PC-3 (cell line): Measurements from ENCODE around the gene NECTIN4. TPM values are rescaled to one million over a fixed set of nuclear protein-coding genes. Genes with fewer than 3 reads are reported as not detected.

Experiments
- ATAC-seq: fragments of 200-7000 bp; cut with Tn5 transposase; 2 replicates; pipeline ENCODE4 v1.9.1; 2020; ENCODE audit warnings: mild to moderate bottlenecking, moderate library complexity
- BruUV-seq: library from RNA; stranded (reverse); fragments of 400-500 nt; replicated peaks from 2 replicates; lab custom pipeline; 2021; lab: Mats Ljungman, UMichigan
- CTCF ChIA-PET: fragments of 300-600 bp; sonication (Branson Sonifier 250); formaldehyde crosslinking; loops from one replicate; lab custom pipeline; 2022; ENCODE audit warnings: antibody characterized with exemption; lab: Charles Lee
- POLR2A ChIA-PET: fragments of 300-600 bp; sonication (Branson Sonifier 250); formaldehyde crosslinking; loops from one replicate; lab custom pipeline; 2022; ENCODE audit warnings: antibody characterized with exemption; ENCODE audit not compliant: unreplicated experiment; lab: Charles Lee
- DNase-seq: peaks from one replicate; pipeline ENCODE4 v3.0.0-alpha.2; 2015
- H2AFZ ChIP-seq: fragments of 300-600 bp; sonication (generic); 2 replicates; pipeline ENCODE4 v1.6.0; 2016; ENCODE audit warnings: antibody characterized with exemption, low read length
- H3F3A ChIP-seq: fragments of 300-600 bp; sonication (generic); one replicate; pipeline ENCODE4 v1.6.0; 2017; ENCODE audit warnings: antibody characterized with exemption, low read length, control low read depth, mild to moderate bottlenecking; ENCODE audit not compliant: unreplicated experiment
- H3K27ac ChIP-seq: fragments of 300-600 bp; sonication (generic); 2 replicates; pipeline ENCODE4 v1.5.1; 2016; ENCODE audit warnings: mild to moderate bottlenecking, low read length
- H3K27me3 ChIP-seq: fragments of 300-600 bp; sonication (generic); 2 replicates; pipeline ENCODE4 v1.6.1; 2016; ENCODE audit warnings: low read length, mixed read lengths
- H3K36me3 ChIP-seq: fragments of 300-600 bp; sonication (generic); 2 replicates; pipeline ENCODE4 v1.6.1; 2016; ENCODE audit warnings: low read depth, mixed run types, low read length, mixed read lengths
- H3K4me1 ChIP-seq: fragments of 300-600 bp; sonication (generic); 2 replicates; pipeline ENCODE4 v1.5.1; 2016; ENCODE audit warnings: low read length; ENCODE audit not compliant: insufficient read depth
- H3K4me2 ChIP-seq: fragments of 300-600 bp; sonication (generic); 2 replicates; pipeline ENCODE4 v1.6.0; 2016; ENCODE audit warnings: low read length
- H3K4me3 ChIP-seq: fragments of 300-600 bp; sonication (generic); 2 replicates; pipeline ENCODE4 v1.5.1; 2016; ENCODE audit warnings: mild to moderate bottlenecking, low read length, mixed read lengths
- H3K79me2 ChIP-seq: fragments of 300-600 bp; sonication (generic); 2 replicates; pipeline ENCODE4 v1.6.1; 2017; ENCODE audit warnings: low read length, mixed read lengths
- H3K9ac ChIP-seq: fragments of 300-600 bp; sonication (generic); 2 replicates; pipeline ENCODE4 v1.6.0; 2016; ENCODE audit warnings: mild to moderate bottlenecking, low read length
- H3K9me2 ChIP-seq: fragments of 300-600 bp; sonication (generic); replicated peaks from 2 replicates; pipeline ENCODE4 v1.6.1; 2016; ENCODE audit warnings: mixed run types, low read length, mixed read lengths
- H3K9me3 ChIP-seq: fragments of 300-600 bp; sonication (generic); 2 replicates; pipeline ENCODE4 v1.6.1; 2016; ENCODE audit warnings: low read length, mixed read lengths
- H4K20me1 ChIP-seq: fragments of 300-600 bp; sonication (generic); 2 replicates; pipeline ENCODE4 v1.6.1; 2016; ENCODE audit warnings: low read length, mixed read lengths
- EZH2 ChIP-seq: fragments of 300-600 bp; sonication (generic); IDR thresholded peaks from one replicate; pipeline ENCODE4 v1.6.1; 2017; ENCODE audit warnings: antibody characterized with exemption, mild to moderate bottlenecking, low read length; ENCODE audit not compliant: unreplicated experiment
- EZH2phosphoT487 ChIP-seq: fragments of 300-600 bp; sonication (generic); IDR thresholded peaks from 2 replicates; pipeline ENCODE4 v1.6.1; 2018; ENCODE audit warnings: mild to moderate bottlenecking, antibody characterized with exemption, low read length, borderline replicate concordance
- intact Hi-C: fragments of 100-400 bp; cut with micrococcal nuclease; formaldehyde crosslinking; loops from 2 replicates; pipeline ENCODE4 v1.9.0; 2023
- total RNA-seq: library from RNA; depleted of rRNA; stranded (reverse); fragments of >200 nt; gene quantifications from 2 replicates; pipeline ENCODE4 v1.2.3, GENCODE V29; 2014
- TF ChIP-seq, protein P1 (sequence below): fragments of 300-600 bp; sonication (generic); conservative IDR thresholded peaks from 2 replicates; pipeline ENCODE4 v1.5.1; 2017; ENCODE audit warnings: antibody characterized with exemption, low read depth, mild to moderate bottlenecking, low read length

Gene NECTIN4
- total RNA-seq, 1 experiment from 2014 or later = 6.8 TPM

DNA sequence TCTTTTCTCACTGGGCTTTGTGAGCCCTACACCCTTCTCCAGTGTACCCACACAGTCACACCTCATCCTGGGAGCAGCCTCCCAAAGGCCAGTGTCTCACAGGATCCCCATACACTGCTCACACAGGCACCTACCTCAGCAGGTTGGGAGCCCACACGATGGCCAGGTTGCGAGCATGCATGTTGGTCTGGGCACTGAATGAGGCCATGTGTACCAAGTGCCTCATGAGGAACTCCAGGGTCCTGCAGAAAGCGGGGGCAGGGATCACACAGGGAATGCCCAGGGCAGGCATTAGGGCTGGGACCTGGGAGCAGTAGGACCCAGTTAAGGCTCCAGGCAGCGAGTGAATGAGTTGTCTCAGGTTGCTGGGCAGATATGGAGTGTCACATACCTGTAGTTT lies 35.1 kb downstream of the NECTIN4 start:
- H4K20me1 ChIP-seq = no peaks in the 10 kb centered on the region
- no TSS peak for BruUV-seq
- ATAC-seq (no peak), DNase-seq (no peak)
- H3K9me2 ChIP-seq = no peaks in the 10 kb centered on the region
- no peak overlapping the region for H3K4me2 ChIP-seq
- H3K27ac ChIP-seq = no peak overlapping the region
- H3K9ac ChIP-seq = no peak overlapping the region
- TF ChIP-seq EZH2phosphoT487 (no peak), EZH2 (no peak)
- TF ChIP-seq, protein P1, sequence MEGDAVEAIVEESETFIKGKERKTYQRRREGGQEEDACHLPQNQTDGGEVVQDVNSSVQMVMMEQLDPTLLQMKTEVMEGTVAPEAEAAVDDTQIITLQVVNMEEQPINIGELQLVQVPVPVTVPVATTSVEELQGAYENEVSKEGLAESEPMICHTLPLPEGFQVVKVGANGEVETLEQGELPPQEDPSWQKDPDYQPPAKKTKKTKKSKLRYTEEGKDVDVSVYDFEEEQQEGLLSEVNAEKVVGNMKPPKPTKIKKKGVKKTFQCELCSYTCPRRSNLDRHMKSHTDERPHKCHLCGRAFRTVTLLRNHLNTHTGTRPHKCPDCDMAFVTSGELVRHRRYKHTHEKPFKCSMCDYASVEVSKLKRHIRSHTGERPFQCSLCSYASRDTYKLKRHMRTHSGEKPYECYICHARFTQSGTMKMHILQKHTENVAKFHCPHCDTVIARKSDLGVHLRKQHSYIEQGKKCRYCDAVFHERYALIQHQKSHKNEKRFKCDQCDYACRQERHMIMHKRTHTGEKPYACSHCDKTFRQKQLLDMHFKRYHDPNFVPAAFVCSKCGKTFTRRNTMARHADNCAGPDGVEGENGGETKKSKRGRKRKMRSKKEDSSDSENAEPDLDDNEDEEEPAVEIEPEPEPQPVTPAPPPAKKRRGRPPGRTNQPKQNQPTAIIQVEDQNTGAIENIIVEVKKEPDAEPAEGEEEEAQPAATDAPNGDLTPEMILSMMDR = no peak
- H3K79me2 ChIP-seq = no peaks in the 10 kb centered on the region
- H3K9me3 ChIP-seq = no peaks in the 10 kb centered on the region
- H3K4me3 ChIP-seq = no peak overlapping the region
- H2AFZ ChIP-seq = no peak overlapping the region
- H3K36me3 ChIP-seq = no peaks in the 10 kb centered on the region
- intact Hi-C loops = no loop called here
- ChIA-PET CTCF (no interaction called here), POLR2A (no interaction called here)
- no peaks in the 10 kb centered on the region for H3F3A ChIP-seq
- no peaks in the 10 kb centered on the region for H3K4me1 ChIP-seq
- H3K27me3 ChIP-seq = no peaks in the 10 kb centered on the region

DNA sequence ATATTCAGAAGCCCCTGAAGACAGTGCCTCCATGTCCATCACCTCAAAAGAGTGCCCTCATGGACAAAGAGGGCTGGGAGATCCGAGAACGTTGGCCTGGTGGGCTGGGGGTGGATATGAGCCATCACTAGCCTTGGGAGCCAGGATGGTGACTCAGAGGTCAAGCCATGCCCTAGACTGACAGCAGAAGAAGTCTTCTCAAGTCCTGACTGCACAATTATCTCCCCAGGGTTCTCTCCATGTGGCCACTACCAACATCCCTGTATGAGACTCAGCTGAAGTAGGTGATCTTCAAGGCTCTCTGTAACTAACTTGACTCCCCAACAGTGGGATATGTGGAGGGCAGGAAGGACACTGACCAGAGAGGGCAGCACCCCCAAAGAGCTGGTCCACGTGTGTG lies 36.5 kb downstream of the NECTIN4 start:
- no peaks in the 10 kb centered on the region for H3K9me2 ChIP-seq
- H3K4me3 ChIP-seq = no peak overlapping the region
- no peaks in the 10 kb centered on the region for H3K79me2 ChIP-seq
- no peaks in the 10 kb centered on the region for H4K20me1 ChIP-seq
- H3K4me2 ChIP-seq = no peak overlapping the region
- ATAC-seq = no peak
- DNase-seq = no peak
- H3K27me3 ChIP-seq = no peaks in the 10 kb centered on the region
- no peak overlapping the region for H3K9ac ChIP-seq
- H3K36me3 ChIP-seq = no peaks in the 10 kb centered on the region
- H2AFZ ChIP-seq = no peak overlapping the region
- POLR2A ChIA-PET = no interaction called here
- H3F3A ChIP-seq = no peaks in the 10 kb centered on the region
- CTCF ChIA-PET = no interaction called here
- H3K4me1 ChIP-seq = no peaks in the 10 kb centered on the region
- H3K9me3 ChIP-seq = no peaks in the 10 kb centered on the region
- H3K27ac ChIP-seq = no peak overlapping the region
- BruUV-seq = no TSS peak
- intact Hi-C loops = no loop called here
- TF ChIP-seq, protein P1 = no peak
- no peak for TF ChIP-seq EZH2
- TF ChIP-seq EZH2phosphoT487 = no peak

DNA sequence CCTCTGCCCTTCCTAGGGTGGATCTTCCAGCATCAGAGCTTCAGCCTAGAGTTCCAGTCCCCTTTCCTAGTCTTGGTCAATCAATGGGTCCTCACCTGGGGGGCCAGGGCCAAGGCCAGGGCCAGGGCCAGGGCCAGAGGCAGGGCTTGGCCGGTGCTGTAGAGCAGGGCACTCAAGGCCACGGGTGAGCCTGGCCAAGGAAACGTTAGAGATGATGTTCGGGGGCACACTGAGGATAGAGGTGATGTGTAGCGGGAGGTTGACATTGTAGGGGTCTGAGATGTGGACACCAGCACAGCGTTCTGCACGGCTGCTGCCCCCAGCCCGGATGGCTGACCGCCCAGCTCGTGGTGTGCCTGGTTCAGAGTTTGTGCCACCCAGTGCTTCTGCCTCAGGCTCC lies 38.1 kb downstream of the NECTIN4 start:
- TF ChIP-seq EZH2 (no peak), EZH2phosphoT487 (no peak)
- TF ChIP-seq, protein P1 = no peak

More for the DNA sequence above, 38.1 kb downstream of the NECTIN4 start:
- intact Hi-C loops = no loop called here
- no TSS peak for BruUV-seq
- Histone ChIP-seq H3K4me3 (no peak overlapping the region), H3K27ac (no peak overlapping the region), H4K20me1 (no peaks in the 10 kb centered on the region), H2AFZ (no peak overlapping the region), H3K27me3 (no peaks in the 10 kb centered on the region), H3K9me3 (peaks cover 6% of the 10 kb centered on the region; the same call in 1 of the 2 replicates), H3K9me2 (no peaks in the 10 kb centered on the region), H3K79me2 (no peaks in the 10 kb centered on the region), H3K4me2 (no peak overlapping the region), H3K36me3 (peaks cover 4% of the 10 kb centered on the region; the same call in 1 of the 2 replicates), H3F3A (no peaks in the 10 kb centered on the region), H3K4me1 (peaks cover 5% of the 10 kb centered on the region), H3K9ac (no peak overlapping the region)
- ChIA-PET POLR2A (no interaction called here), CTCF (no interaction called here)
- no peak for DNase-seq
- no peak for ATAC-seq
